NCI-H446 (cell line): Measurements from ENCODE around the gene DUSP18.
"Not testable (repeated sequence)": the region's sequence is repeated elsewhere in the genome, so short reads cannot be mapped to it uniquely, and the experiment has no call there.

Experiments used
- DNase-seq, 2 experiments: peaks; one replicate each; lab custom pipeline; 2025; lab: John Stamatoyannopoulos, UW

The DUSP18 gene

GRCh38 chr22:30640361-30640760 is 27.3 kb downstream of the DUSP18 start:
- DNase-seq = no peak

GRCh38 chr22:30637701-30638114 is 30.0 kb downstream of the DUSP18 start:
- DNase-seq = no peak

DNA sequence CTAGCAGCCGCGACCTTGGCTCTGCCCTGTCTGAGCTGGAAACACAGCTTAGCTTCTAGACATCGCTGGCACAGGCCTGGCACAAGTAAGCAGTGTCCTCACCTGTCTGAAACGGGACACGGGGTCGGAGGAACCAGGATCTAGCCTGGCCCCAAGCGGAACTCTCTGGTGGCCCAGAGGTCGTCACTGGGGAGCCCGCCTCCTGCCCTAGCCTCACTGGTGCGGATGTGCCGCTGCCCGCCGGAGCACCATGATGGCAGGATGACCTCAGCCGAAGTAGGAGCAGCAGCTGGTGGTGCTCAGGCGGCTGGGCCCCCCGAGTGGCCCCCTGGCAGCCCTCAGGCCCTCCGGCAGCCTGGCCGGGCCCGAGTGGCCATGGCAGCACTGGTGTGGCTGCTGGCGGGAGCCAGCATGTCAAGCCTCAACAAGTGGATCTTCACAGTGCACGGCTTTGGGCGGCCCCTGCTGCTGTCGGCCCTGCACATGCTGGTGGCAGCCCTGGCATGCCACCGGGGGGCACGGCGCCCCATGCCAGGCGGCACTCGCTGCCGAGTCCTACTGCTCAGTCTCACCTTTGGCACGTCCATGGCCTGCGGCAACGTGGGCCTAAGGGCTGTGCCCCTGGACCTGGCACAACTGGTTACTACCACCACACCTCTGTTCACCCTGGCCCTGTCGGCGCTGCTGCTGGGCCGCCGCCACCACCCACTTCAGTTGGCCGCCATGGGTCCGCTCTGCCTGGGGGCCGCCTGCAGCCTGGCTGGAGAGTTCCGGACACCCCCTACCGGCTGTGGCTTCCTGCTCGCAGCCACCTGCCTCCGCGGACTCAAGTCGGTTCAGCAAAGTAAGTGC is 31.2 kb downstream of the DUSP18 start:
- peak in 1 of 2 experiments; percentile 35 for DNase-seq

DNA sequence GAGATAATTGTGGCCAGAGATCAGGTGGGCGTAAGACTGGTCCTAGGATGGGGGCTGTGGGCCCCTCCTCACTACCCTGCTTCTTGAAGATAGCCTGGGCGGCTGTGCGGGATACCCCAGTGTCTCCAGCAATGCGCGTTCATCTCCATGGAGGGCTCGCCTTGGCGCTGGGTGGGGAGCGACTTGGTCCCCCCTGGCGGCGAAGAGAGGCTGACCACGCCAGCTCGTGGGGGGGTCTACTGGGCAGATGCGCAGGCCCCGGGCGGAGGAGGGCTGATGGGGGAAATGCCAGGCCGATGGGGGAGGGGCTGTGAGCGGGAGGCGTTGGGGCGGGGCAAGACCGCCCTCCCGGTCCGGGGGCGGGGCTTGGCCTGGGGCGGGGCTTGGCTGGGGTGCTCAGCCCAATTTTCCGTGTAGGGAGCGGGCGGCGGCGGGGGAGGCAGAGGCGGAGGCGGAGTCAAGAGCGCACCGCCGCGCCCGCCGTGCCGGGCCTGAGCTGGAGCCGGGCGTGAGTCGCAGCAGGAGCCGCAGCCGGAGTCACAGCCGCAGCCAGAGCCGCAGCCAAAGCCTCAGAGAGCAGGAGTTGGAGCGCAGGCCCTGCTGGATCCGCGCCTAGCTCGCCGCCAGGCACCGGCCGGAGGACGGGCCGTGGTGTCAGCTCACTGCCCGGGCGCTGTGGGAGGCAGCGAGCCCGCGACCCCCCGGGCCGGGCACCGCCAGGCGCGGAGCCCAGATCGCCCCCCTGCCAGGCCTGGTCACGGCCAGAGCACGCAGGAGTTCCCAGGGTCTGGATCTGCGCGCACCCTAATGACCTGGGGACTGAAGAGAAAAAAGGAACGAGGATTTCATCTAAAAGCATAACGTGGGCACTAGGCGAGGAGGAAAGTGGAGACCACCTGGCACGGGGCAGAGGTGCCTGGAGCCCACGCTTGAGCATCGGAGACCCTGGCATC is 32.1 kb downstream of the DUSP18 start, which contains the start of gene SLC35E4:
SLC35E4 (plus strand) TSS at position 509 of the 953 bp plus-strand sequence. CDS start 670 bp downstream, outside the sequence.
- DNase-seq = peak; percentile 67 to 93

- peak; percentile 87 to 91 for DNase-seq
Measured at GRCh38 chr22:30634471-30635233, 33.0 kb downstream of the DUSP18 start.

- DNase-seq = not testable (repeated sequence)
Measured at GRCh38 chr22:30631469-30631868, 36.2 kb downstream of the DUSP18 start.

GRCh38 chr22:30628491-30628890 is 39.2 kb downstream of the DUSP18 start:
- peak in 1 of 2 experiments; percentile 31 for DNase-seq

GRCh38 chr22:30627471-30627870 is 40.2 kb downstream of the DUSP18 start:
- no peak for DNase-seq

GRCh38 chr22:30626413-30626812 is 41.3 kb downstream of the DUSP18 start:
- DNase-seq = no peak

- not testable (repeated sequence) for DNase-seq
Measured at GRCh38 chr22:30619909-30620308, 47.8 kb downstream of the DUSP18 start.

GRCh38 chr22:30617819-30618218 is 49.9 kb downstream of the DUSP18 start:
- no peak for DNase-seq

- no peak for DNase-seq
Measured at GRCh38 chr22:30615543-30615954, 52.1 kb downstream of the DUSP18 start.

DNA sequence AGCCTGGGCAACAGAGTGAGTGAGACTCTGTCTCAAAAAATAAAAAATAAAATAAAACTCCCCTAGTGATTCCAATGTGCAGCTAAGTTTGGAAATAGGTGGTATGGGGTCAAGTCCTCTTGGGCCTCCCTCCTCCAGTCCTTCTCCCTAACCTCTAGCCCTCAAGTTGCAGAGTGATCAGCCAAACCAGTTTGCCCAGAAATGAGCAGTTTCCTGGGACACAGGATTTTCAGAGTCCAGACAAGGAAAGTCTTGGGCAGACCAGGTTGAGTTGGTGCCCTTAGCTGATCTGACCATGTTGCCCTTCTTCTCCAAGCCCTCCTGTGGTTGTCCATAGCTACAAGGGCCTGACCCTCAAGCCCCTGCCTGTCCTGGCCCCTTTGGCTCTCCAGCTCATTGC is 52.8 kb downstream of the DUSP18 start:
- no peak for DNase-seq

DNA sequence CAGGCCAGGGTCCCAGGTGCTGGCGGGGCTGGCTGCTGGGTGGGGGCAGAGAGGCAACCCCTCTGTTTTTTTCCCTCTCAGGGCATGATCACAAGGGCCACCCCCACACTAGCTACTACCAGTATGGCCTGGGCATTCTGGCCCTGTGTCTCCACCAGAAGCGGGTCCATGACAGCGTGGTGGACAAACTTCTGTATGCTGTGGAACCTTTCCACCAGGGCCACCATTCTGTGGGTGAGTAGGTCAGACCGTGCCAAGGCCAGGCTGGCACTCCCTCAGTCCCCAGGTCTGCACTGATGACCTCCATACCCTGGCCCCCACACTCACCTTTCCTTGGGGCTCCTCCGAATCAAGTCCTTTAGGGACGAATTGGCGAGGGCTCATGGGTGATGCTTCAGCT is 53.4 kb downstream of the DUSP18 start:
- no peak for DNase-seq

GRCh38 chr22:30612789-30613188 is 54.9 kb downstream of the DUSP18 start:
- no peak for DNase-seq
